Mucosa of rectum (tissue), 2 donors: Measurements from ENCODE around the gene DAP3.
"Not testable (repeated sequence)": the region's sequence is repeated elsewhere in the genome, so short reads cannot be mapped to it uniquely, and the experiment has no call there.

Experiments used
- H3K27ac ChIP-seq, 2 donors: one replicate each; pipeline ENCODE4 v1.7.0; 2013; ENCODE audit warnings: inconsistent platforms in 2 of 2, low read depth in 2 of 2, low read length in 2 of 2
- H3K27me3 ChIP-seq, 2 donors: one replicate each; pipeline ENCODE4 v1.7.0; 2013; ENCODE audit warnings: low read length in 2 of 2; ENCODE audit not compliant: control insufficient read depth in 2 of 2, insufficient read depth in 2 of 2
- H3K36me3 ChIP-seq, 2 donors: one replicate each; pipeline ENCODE4 v1.7.0; 2013; ENCODE audit warnings: low read length in 2 of 2; ENCODE audit not compliant: control insufficient read depth in 2 of 2, insufficient read depth in 2 of 2
- H3K4me1 ChIP-seq, 2 donors: one replicate each; pipeline ENCODE4 v1.7.0; 2013; ENCODE audit warnings: low read length in 2 of 2, mild to moderate bottlenecking in 1 of 2; ENCODE audit not compliant: control insufficient read depth in 2 of 2, insufficient read depth in 2 of 2
- H3K4me3 ChIP-seq, 2 donors: one replicate each; pipeline ENCODE4 v1.7.0; 2013; ENCODE audit warnings: low read length in 2 of 2
- H3K9ac ChIP-seq, 2 donors: one replicate each; pipeline ENCODE4 v1.7.0; 2013; ENCODE audit warnings: low read length in 2 of 2, low read depth in 1 of 2, mild to moderate bottlenecking in 1 of 2
- H3K9me3 ChIP-seq, 2 donors: one replicate each; pipeline ENCODE4 v1.7.0; 2013; ENCODE audit warnings: low read length in 2 of 2; ENCODE audit not compliant: control insufficient read depth in 2 of 2
- donor health status: healthy.
- donor health status: Normal muscosa, but diverticular disease.

The DAP3 gene

GRCh38 chr1:155767399-155767989 lies 78.6 kb downstream of the DAP3 start:
- H3K27me3 ChIP-seq, H3K9me3 ChIP-seq, H3K27ac ChIP-seq, H3K4me3 ChIP-seq, H3K9ac ChIP-seq, H3K4me1 ChIP-seq: not testable (repeated sequence)
- H3K36me3 ChIP-seq = peaks cover 64 to 67% of the 10 kb centered on the region in 2 donors

GRCh38 chr1:155769257-155769656 lies 80.4 kb downstream of the DAP3 start:
- Histone ChIP-seq H3K27ac (no peak overlapping the region), H3K36me3 (peaks cover 63 to 74% of the 10 kb centered on the region in 2 donors), H3K4me3 (no peak overlapping the region), H3K9ac (no peak overlapping the region), H3K4me1 (no peaks in the 10 kb centered on the region), H3K27me3 (no peaks in the 10 kb centered on the region), H3K9me3 (no peaks in the 10 kb centered on the region)

GRCh38 chr1:155773221-155773620 lies 84.3 kb downstream of the DAP3 start:
- Histone ChIP-seq H3K4me3 (no peak overlapping the region), H3K4me1 (no peaks in the 10 kb centered on the region), H3K36me3 (peaks cover 62 to 77% of the 10 kb centered on the region in 2 donors), H3K9ac (no peak overlapping the region), H3K27me3 (no peaks in the 10 kb centered on the region), H3K9me3 (no peaks in the 10 kb centered on the region), H3K27ac (no peak overlapping the region)

GRCh38 chr1:155776414-155776813 lies 87.5 kb downstream of the DAP3 start:
- H3K9ac ChIP-seq = no peak overlapping the region
- H3K36me3 ChIP-seq = peaks cover 33 to 54% of the 10 kb centered on the region in 2 donors

GRCh38 chr1:155777582-155777981 lies 88.7 kb downstream of the DAP3 start:
- no peak overlapping the region for H3K4me3 ChIP-seq
- H3K9me3 ChIP-seq = no peaks in the 10 kb centered on the region
- H3K4me1 ChIP-seq = no peaks in the 10 kb centered on the region
- H3K9ac ChIP-seq = no peak overlapping the region
- H3K27ac ChIP-seq = no peak overlapping the region
- H3K36me3 ChIP-seq = peaks cover 22 to 48% of the 10 kb centered on the region in 2 donors
- no peaks in the 10 kb centered on the region for H3K27me3 ChIP-seq

More at GRCh38 chr1:155776414-155776813, 87.5 kb downstream of the DAP3 start:
- no peak overlapping the region for H3K4me3 ChIP-seq
- no peak overlapping the region for H3K27ac ChIP-seq
- no peaks in the 10 kb centered on the region for H3K9me3 ChIP-seq
- H3K27me3 ChIP-seq = no peaks in the 10 kb centered on the region
- no peaks in the 10 kb centered on the region for H3K4me1 ChIP-seq
